NCI-H524 (cell line): ENCODE measurements around the gene RECK.

Source experiments
- DNase-seq, 2 experiments: peaks; one replicate each; lab custom pipeline; 2025; lab: John Stamatoyannopoulos, UW

RECK gene

DNA sequence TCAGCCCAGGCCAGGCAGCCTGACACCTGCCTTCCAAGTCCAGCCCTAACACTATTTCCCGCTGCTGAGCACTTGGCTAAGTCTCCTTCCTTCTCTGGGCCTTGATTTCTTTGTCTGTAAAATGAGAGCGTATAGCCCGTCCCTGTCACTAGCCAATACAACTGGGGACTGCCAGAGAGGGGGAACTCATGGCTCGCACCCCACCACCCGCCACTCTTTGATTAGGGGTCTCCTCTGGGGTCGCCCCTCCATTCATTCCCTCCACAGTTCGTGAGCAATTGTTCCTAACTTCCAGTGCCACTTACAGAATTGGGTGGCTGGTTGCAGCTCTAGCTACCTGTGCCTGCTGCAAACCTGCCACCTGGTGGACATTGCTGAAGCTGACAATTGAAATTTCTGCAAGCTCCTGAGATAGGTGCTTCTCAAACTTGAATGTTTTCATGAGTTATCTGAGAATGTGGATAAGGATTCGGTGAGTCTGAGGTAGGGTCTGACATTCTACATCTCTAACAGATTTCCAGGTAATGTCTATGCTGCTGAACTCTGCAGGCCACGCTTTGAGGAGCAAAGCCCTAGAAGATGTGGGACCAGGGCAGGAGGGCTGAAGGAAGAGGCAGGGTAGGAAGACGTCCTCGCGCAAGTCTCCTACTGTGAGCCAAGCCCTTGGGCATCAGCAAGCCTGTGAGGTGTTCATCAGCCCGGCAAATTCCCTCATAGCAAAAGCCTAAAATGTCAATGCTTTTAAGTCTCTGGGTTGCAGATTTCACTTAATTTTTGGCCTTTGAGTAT is 13.3 kb upstream of the RECK start:
- peak; percentile 32 to 76 for DNase-seq

GRCh38 chr9:36025746-36026145 is 11.0 kb upstream of the RECK start:
- no peak for DNase-seq

GRCh38 chr9:36029202-36029601 is 7.5 kb upstream of the RECK start:
- DNase-seq, result no peak

DNA sequence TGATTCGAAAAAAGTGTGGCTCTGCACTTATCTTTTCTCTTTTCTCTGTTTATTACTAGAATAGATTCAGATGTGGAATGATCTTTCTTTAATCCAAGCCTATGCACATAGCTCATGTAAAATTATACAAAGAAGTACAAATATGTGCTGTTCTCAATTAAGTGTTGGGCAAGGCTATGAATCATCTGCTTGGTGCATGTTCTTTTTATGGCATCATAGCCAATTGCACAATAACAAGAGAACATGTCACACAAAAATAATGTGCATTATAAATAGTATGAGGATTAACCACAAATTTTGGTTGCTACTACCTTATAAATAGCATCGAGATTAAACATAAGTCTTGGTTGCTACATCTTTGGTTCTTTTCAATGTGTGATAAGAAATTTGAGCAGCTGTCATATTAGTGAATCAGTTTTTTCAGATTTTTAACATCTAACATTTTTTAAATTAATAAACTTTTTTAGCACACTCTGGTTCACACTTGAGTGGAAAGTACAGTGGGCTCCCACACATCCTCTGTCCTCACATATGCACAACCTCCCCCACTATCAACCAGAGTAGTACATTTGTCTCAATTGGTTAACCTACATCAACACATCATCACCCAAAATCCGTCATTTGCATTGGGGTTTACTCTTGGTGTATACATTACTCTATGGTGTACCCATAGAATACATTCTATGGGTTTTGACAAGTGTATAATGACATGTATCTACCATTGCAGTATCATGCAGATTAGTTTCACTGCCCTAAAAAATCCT is 6.8 kb upstream of the RECK start:
- DNase-seq, result no peak

GRCh38 chr9:36030871-36031270 is 5.8 kb upstream of the RECK start:
- DNase-seq, result no peak

- no peak for DNase-seq
Measured at GRCh38 chr9:36031774-36032555, 4.7 kb upstream of the RECK start.

DNA sequence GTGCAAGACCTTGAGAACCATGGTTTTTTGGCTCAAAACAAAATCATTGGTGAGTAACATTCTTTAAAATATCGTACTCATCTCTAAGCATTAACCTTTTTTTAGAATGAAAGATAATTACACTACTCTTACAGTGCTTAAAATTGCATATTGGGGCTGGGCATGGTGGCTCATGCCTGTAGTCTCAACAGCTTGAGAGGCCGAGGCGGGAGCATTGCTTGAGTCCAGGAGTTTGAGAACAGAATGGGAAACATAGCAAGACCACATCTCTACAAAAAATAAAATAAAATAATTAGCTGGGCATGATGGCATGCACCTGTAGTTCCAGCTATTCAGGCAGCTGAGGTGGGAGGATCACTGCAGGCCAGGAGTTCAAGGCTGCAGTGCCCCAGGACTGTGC is 2.9 kb upstream of the RECK start:
- DNase-seq, result no peak

- DNase-seq, result no peak
Measured at GRCh38 chr9:36034234-36034633, 2.5 kb upstream of the RECK start.

DNA sequence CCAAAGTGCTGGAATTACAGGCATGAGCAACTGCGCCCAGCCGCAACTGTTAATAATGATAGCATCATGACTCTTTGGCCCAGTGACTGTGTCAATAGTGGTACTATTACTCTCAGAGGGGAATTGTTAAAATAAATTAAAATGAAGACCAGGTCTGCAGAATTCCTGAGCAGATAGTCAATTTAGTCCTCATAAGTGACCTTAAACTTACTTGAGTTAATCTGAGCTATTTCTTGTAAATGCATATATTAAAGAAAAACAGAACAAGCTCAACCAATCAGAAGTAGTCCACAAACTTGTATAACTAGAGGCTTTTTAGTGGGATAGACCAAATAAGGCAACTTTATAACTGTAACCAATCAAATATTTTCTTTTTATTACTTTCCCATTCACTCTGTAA is 1.7 kb upstream of the RECK start:
- DNase-seq, result no peak

- DNase-seq, result peak in 1 of 2 experiments; percentile 42
Measured at GRCh38 chr9:36036253-36036779, 397 bp upstream of the RECK start.

- DNase-seq, result peak in 1 of 2 experiments; percentile 38
Measured at GRCh38 chr9:36037549-36038122, 923 bp downstream of the RECK start.

GRCh38 chr9:36039121-36039520 is 2.4 kb downstream of the RECK start:
- no peak for DNase-seq

GRCh38 chr9:36039696-36040095 is 3.0 kb downstream of the RECK start:
- no peak for DNase-seq

DNA sequence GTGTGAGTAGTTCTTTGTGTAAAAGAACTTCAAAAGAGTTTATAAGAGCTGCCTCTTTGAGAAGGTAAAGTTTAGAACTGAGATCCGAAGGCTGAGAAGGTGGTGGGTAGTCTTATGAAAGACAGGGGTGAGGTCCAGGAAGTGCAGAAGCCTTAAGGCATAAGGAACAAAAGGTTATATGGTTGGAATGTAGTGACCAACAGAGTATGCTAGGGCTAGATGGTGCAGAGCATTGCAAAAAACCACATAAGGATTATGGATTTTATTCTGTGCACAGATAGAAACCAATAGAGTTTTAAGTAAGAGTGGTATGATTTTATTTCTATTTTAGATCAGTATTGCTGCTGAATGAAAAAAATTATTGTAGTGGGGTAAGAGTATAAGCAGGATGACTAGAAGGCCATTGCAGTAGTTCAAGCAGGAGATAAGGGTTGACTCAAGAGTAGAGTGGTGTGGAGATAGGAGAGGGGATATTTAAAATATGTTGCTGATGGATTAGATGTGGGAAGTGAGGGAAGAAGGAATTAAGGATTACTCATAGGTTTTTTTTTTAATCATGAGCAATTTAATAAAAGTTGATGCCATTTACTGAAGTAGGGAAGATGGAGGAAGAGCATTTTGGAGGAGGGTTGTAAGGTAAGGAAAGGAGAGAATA is 3.7 kb downstream of the RECK start:
- no peak for DNase-seq

DNA sequence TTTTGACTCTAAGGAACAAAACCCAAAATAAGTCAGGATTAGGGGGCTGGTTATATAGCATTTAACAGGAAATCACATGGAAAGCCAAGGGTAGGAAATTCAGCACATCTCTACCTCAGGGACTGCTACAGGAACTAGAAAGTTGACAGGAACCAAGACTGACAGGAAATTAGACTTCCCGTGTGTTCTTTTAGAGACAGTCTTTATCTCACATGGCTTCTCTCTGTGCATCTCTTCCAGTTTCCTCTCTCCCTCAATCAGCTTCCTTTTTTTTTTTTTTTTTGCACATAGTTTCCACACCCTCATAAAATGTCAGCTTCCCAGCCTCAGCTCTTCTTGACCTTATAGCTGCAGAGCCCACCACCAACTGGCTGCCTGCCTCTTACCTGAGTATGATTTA is 4.8 kb downstream of the RECK start:
- no peak for DNase-seq

DNA sequence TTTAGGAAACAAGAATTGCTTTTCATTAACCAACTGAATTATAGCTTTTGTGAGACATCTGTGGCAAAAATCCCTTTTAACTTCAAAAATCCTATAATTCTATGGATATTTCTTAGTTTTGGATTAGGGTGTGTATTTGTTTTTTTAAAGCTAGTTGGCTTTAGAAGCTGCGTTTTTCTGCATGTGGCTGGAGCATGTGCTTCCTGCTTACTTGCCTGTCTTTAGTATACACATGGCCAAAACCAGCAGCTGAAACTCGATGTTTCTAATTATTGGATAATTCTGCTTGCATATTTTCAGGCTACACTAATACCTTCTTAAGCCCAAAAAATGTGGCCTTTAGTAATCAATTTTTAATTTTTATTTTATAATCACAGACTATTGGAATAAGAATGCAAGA is 8.9 kb downstream of the RECK start:
- DNase-seq, result no peak

GRCh38 chr9:36046923-36047322 is 10.2 kb downstream of the RECK start:
- peak in 1 of 2 experiments; percentile 11 for DNase-seq

DNA sequence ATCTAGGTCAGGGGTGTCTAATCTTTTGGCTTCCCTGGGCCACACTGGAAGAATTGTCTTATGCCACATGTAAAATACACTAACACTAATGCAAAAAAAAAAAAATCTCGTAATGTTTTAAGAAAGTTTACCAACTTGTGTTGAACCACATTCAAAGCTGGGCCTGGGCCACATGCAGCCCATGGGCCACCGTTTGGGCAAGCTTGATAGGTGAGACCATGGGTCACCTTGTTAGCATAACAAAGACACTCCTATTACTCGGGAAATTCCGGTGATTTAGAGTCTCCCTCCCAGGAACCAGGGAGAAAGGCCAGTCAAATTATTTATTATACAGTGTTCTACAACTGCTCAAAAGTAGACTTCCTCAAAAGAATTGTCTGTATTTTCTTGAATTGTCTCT is 12.7 kb downstream of the RECK start:
- no peak for DNase-seq

GRCh38 chr9:36050476-36050875 is 13.8 kb downstream of the RECK start:
- no peak for DNase-seq

GRCh38 chr9:36051317-36051716 is 14.6 kb downstream of the RECK start:
- DNase-seq, result no peak

- DNase-seq, result no peak
Measured at GRCh38 chr9:36053971-36054370, 17.3 kb downstream of the RECK start.

DNA sequence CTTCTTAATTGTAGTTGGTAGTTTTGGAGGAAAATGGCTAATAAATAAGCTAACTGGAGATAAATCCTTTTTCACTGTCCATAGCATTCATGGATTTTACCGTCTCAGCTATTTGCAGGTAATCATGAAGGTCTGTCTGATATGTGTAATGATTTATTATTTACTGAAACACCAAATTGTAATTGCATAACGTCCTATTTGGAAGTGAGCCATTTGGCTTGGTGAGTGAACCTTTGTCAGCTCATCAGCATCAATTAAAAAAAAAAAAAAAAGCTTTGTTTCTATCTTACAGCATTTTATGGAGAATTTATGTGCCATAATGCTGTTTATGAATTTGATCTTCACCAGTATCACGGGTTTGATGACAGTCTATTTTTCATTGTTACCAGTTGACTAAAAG is 20.2 kb downstream of the RECK start:
- no peak for DNase-seq
